ENCODE results near the gene STAC3.

The STAC3 gene

GRCh38 chr12:57238854-57239554 is 12.0 kb downstream of the STAC3 start:
- Histone ChIP-seq H3K4me3 (ENCODE audit: insufficient read length, low read depth) (peak overlapping the region; percentile 49), H3K9me3 (ENCODE audit: insufficient read depth, low read length) (no peaks in the 10 kb centered on the region; the same call in 1 of the 2 replicates), H3K27me3 (ENCODE audit: insufficient read depth, insufficient read length) (peaks cover 65% of the 10 kb centered on the region), H3K36me3 (ENCODE audit: insufficient read depth, insufficient read length, low read length) (peaks cover 23% of the 10 kb centered on the region), H3K4me1 (ENCODE audit: insufficient read depth, insufficient read length) (peaks cover 22% of the 10 kb centered on the region), H3K9ac (ENCODE audit: insufficient read length, low read depth) (peak overlapping the region; percentile 76)
- TF ChIP-seq YY1 (IDR thresholded peaks at IDR 0.05; ENCODE audit: insufficient read depth, insufficient read length) (no peak), SUZ12 (IDR thresholded peaks at IDR 0.05; ENCODE audit: extremely low read depth, insufficient read depth, insufficient read length) (no peak), ZNF274 (IDR thresholded peaks at IDR 0.05; ENCODE audit: low read depth, low read length) (no peak)
- peak; percentile 85 for DNase-seq (ENCODE audit: low read depth, low spot score)

GRCh38 chr12:57237932-57238853 is 12.8 kb downstream of the STAC3 start:
- peak overlapping the region; percentile 49 for H3K4me3 ChIP-seq (ENCODE audit: insufficient read length, low read depth)
- TF ChIP-seq ZNF274 (IDR thresholded peaks at IDR 0.05; ENCODE audit: low read depth, low read length) (no peak), YY1 (IDR thresholded peaks at IDR 0.05; ENCODE audit: insufficient read depth, insufficient read length) (no peak), SUZ12 (IDR thresholded peaks at IDR 0.05; ENCODE audit: extremely low read depth, insufficient read depth, insufficient read length) (peak; percentile 17)
- H3K27me3 ChIP-seq (ENCODE audit: insufficient read depth, insufficient read length), result peaks cover 62% of the 10 kb centered on the region
- DNase-seq (ENCODE audit: low read depth, low spot score), result no peak
- H3K36me3 ChIP-seq (ENCODE audit: insufficient read depth, insufficient read length, low read length), result peaks cover 31% of the 10 kb centered on the region
- peak overlapping the region; percentile 76 for H3K9ac ChIP-seq (ENCODE audit: insufficient read length, low read depth)
- peaks cover 24% of the 10 kb centered on the region for H3K4me1 ChIP-seq (ENCODE audit: insufficient read depth, insufficient read length)
- no peaks in the 10 kb centered on the region; the same call in 1 of the 2 replicates for H3K9me3 ChIP-seq (ENCODE audit: insufficient read depth, low read length)

GRCh38 chr12:57237596-57237931 is 13.4 kb downstream of the STAC3 start:
- H3K9ac ChIP-seq (ENCODE audit: insufficient read length, low read depth), result peak overlapping the region; percentile 76
- H3K36me3 ChIP-seq (ENCODE audit: insufficient read depth, insufficient read length, low read length), result peaks cover 37% of the 10 kb centered on the region
- H3K9me3 ChIP-seq (ENCODE audit: insufficient read depth, low read length), result no peaks in the 10 kb centered on the region; the same call in 1 of the 2 replicates
- peaks cover 56% of the 10 kb centered on the region for H3K27me3 ChIP-seq (ENCODE audit: insufficient read depth, insufficient read length)
- TF ChIP-seq SUZ12 (IDR thresholded peaks at IDR 0.05; ENCODE audit: extremely low read depth, insufficient read depth, insufficient read length) (no peak), YY1 (IDR thresholded peaks at IDR 0.05; ENCODE audit: insufficient read depth, insufficient read length) (no peak), ZNF274 (IDR thresholded peaks at IDR 0.05; ENCODE audit: low read depth, low read length) (no peak)
- peak overlapping the region; percentile 49 for H3K4me3 ChIP-seq (ENCODE audit: insufficient read length, low read depth)
- no peak for DNase-seq (ENCODE audit: low read depth, low spot score)
- H3K4me1 ChIP-seq (ENCODE audit: insufficient read depth, insufficient read length), result peaks cover 22% of the 10 kb centered on the region

GRCh38 chr12:57236925-57237595 is 13.9 kb downstream of the STAC3 start:
- TF ChIP-seq ZNF274 (IDR thresholded peaks at IDR 0.05; ENCODE audit: low read depth, low read length), result no peak
- TF ChIP-seq SUZ12 (IDR thresholded peaks at IDR 0.05; ENCODE audit: extremely low read depth, insufficient read depth, insufficient read length), result no peak
- no peak for TF ChIP-seq YY1 (IDR thresholded peaks at IDR 0.05; ENCODE audit: insufficient read depth, insufficient read length)
- Histone ChIP-seq H3K9me3 (ENCODE audit: insufficient read depth, low read length) (no peaks in the 10 kb centered on the region; the same call in 1 of the 2 replicates), H3K4me3 (ENCODE audit: insufficient read length, low read depth) (no peak overlapping the region), H3K27me3 (ENCODE audit: insufficient read depth, insufficient read length) (peaks cover 51% of the 10 kb centered on the region), H3K9ac (ENCODE audit: insufficient read length, low read depth) (no peak overlapping the region), H3K36me3 (ENCODE audit: insufficient read depth, insufficient read length, low read length) (peaks cover 42% of the 10 kb centered on the region), H3K4me1 (ENCODE audit: insufficient read depth, insufficient read length) (peaks cover 18% of the 10 kb centered on the region)
- no peak for DNase-seq (ENCODE audit: low read depth, low spot score)

- Histone ChIP-seq H3K9ac (ENCODE audit: insufficient read length, low read depth) (no peak overlapping the region), H3K27me3 (ENCODE audit: insufficient read depth, insufficient read length) (peaks cover 44% of the 10 kb centered on the region), H3K4me1 (ENCODE audit: insufficient read depth, insufficient read length) (peaks cover 19% of the 10 kb centered on the region), H3K36me3 (ENCODE audit: insufficient read depth, insufficient read length, low read length) (peaks cover 49% of the 10 kb centered on the region), H3K9me3 (ENCODE audit: insufficient read depth, low read length) (no peaks in the 10 kb centered on the region), H3K4me3 (ENCODE audit: insufficient read length, low read depth) (no peak overlapping the region)
- no peak for TF ChIP-seq ZNF274 (IDR thresholded peaks at IDR 0.05; ENCODE audit: low read depth, low read length)
- TF ChIP-seq SUZ12 (IDR thresholded peaks at IDR 0.05; ENCODE audit: extremely low read depth, insufficient read depth, insufficient read length), result no peak
- no peak for TF ChIP-seq YY1 (IDR thresholded peaks at IDR 0.05; ENCODE audit: insufficient read depth, insufficient read length)
- no peak for DNase-seq (ENCODE audit: low read depth, low spot score)
Observed at GRCh38 chr12:57236201-57236924, 14.6 kb downstream of the STAC3 start.

- Histone ChIP-seq H3K9ac (ENCODE audit: insufficient read length, low read depth) (no peak overlapping the region), H3K9me3 (ENCODE audit: insufficient read depth, low read length) (no peaks in the 10 kb centered on the region), H3K36me3 (ENCODE audit: insufficient read depth, insufficient read length, low read length) (peaks cover 55% of the 10 kb centered on the region), H3K27me3 (ENCODE audit: insufficient read depth, insufficient read length) (peaks cover 38% of the 10 kb centered on the region), H3K4me3 (ENCODE audit: insufficient read length, low read depth) (no peak overlapping the region), H3K4me1 (ENCODE audit: insufficient read depth, insufficient read length) (peaks cover 21% of the 10 kb centered on the region)
- TF ChIP-seq ZNF274 (IDR thresholded peaks at IDR 0.05; ENCODE audit: low read depth, low read length) (no peak), YY1 (IDR thresholded peaks at IDR 0.05; ENCODE audit: insufficient read depth, insufficient read length) (no peak), SUZ12 (IDR thresholded peaks at IDR 0.05; ENCODE audit: extremely low read depth, insufficient read depth, insufficient read length) (no peak)
- no peak for DNase-seq (ENCODE audit: low read depth, low spot score)
Observed at GRCh38 chr12:57235728-57236131, 15.3 kb downstream of the STAC3 start.

All from NT2/D1 (cell line).